Thyroid gland (tissue), 4 donors: ENCODE data around the gene MGAM2.

ENCODE experiments used
- CTCF ChIP-seq, 6 experiments: fragments of 200-600 bp in 3 of 6; fragments of 450-650 bp in 3 of 6; sonication (generic) in 3 of 6; IDR thresholded peaks; one replicate each; pipeline ENCODE4 v1.5.1; 2016 to 2019; ENCODE audit warnings: antibody characterized with exemption in 6 of 6, mild to moderate bottlenecking in 2 of 6, inconsistent platforms in 1 of 6, moderate library complexity in 1 of 6
- POLR2A ChIP-seq, 2 donors: fragments of 450-650 bp; IDR thresholded peaks; one replicate each; pipeline ENCODE4 v1.6.1; 2017; ENCODE audit warnings: antibody characterized with exemption in 2 of 2, mild to moderate bottlenecking in 2 of 2, moderate library complexity in 1 of 2

GRCh38 chr7:142168746-142169145 is 57.2 kb downstream of the MGAM2 start:
- TF ChIP-seq POLR2A (IDR thresholded peaks at IDR 0.05) = no peak
- no peak for TF ChIP-seq CTCF (IDR thresholded peaks at IDR 0.05)
